DOHH2 (cell line): ENCODE data around the gene LCMT1.

Source experiments
- H3F3A ChIP-seq: fragments of 200-600 bp; sonication (generic), shearing (Covaris generic); 2 replicates; pipeline ENCODE4 v1.6.0; 2016; ENCODE audit warnings: antibody characterized with exemption, mild to moderate bottlenecking; ENCODE audit not compliant: control insufficient read depth, insufficient read depth
- H3K27ac ChIP-seq: fragments of 200-600 bp; sonication (generic); 2 replicates; pipeline ENCODE4 v1.5.1; 2014; ENCODE audit warnings: low read depth, mild to moderate bottlenecking, low read length, moderate library complexity
- H3K27me3 ChIP-seq: fragments of 200-600 bp; sonication (generic); 2 replicates; pipeline ENCODE4 v1.6.1; 2014; ENCODE audit warnings: mild to moderate bottlenecking, low read length, mixed read lengths; ENCODE audit not compliant: control insufficient read depth
- H3K36me3 ChIP-seq: fragments of 200-600 bp; sonication (generic); 2 replicates; pipeline ENCODE4 v1.6.1; 2014; ENCODE audit warnings: mild to moderate bottlenecking, low read length, moderate library complexity, mixed read lengths; ENCODE audit not compliant: control insufficient read depth
- H3K4me1 ChIP-seq: fragments of 200-600 bp; sonication (generic); 2 replicates; pipeline ENCODE4 v1.6.1; 2014; ENCODE audit warnings: mild to moderate bottlenecking, low read length, mixed read lengths; ENCODE audit not compliant: control insufficient read depth
- H3K4me2 ChIP-seq: fragments of 200-600 bp; sonication (generic); 2 replicates; pipeline ENCODE4 v1.6.0; 2014; ENCODE audit warnings: mild to moderate bottlenecking, low read length, moderate library complexity
- H3K4me3 ChIP-seq: fragments of 200-600 bp; sonication (generic); 2 replicates; pipeline ENCODE4 v1.5.1; 2014; ENCODE audit warnings: mild to moderate bottlenecking, low read length, mixed read lengths
- H3K79me2 ChIP-seq: fragments of 200-600 bp; sonication (generic); 2 replicates; pipeline ENCODE4 v1.6.1; 2014; ENCODE audit warnings: mild to moderate bottlenecking, low read length, mixed read lengths; ENCODE audit not compliant: control insufficient read depth
- H3K9me2 ChIP-seq: fragments of 200-600 bp; sonication (generic); replicated peaks from 2 replicates; pipeline ENCODE4 v1.6.1; 2014; ENCODE audit warnings: mild to moderate bottlenecking, low read length, mixed read lengths; ENCODE audit not compliant: control insufficient read depth
- H3K9me3 ChIP-seq: fragments of 200-600 bp; sonication (generic); 2 replicates; pipeline ENCODE4 v1.6.1; 2014; ENCODE audit warnings: antibody characterized with exemption, low read length, mixed read lengths; ENCODE audit not compliant: control insufficient read depth, insufficient read depth
- H4K20me1 ChIP-seq: fragments of 200-600 bp; sonication (generic); 2 replicates; pipeline ENCODE4 v1.6.0; 2014; ENCODE audit warnings: low read depth, mild to moderate bottlenecking, antibody characterized with exemption, low read length, moderate library complexity; ENCODE audit not compliant: control insufficient read depth, insufficient read depth
- CTCF ChIP-seq: fragments of 200-600 bp; sonication (generic); IDR thresholded peaks from one replicate; pipeline ENCODE4 v1.5.1; 2014; ENCODE audit warnings: antibody characterized with exemption, mild to moderate bottlenecking, low read depth, low read length; ENCODE audit not compliant: poor library complexity, severe bottlenecking
- EZH2phosphoT487 ChIP-seq: fragments of 200-600 bp; sonication (generic); IDR thresholded peaks from 2 replicates; pipeline ENCODE4 v1.6.1; 2017; ENCODE audit warnings: borderline replicate concordance, mild to moderate bottlenecking, antibody characterized with exemption, low read length, moderate library complexity, mixed read lengths

The LCMT1 gene

DNA sequence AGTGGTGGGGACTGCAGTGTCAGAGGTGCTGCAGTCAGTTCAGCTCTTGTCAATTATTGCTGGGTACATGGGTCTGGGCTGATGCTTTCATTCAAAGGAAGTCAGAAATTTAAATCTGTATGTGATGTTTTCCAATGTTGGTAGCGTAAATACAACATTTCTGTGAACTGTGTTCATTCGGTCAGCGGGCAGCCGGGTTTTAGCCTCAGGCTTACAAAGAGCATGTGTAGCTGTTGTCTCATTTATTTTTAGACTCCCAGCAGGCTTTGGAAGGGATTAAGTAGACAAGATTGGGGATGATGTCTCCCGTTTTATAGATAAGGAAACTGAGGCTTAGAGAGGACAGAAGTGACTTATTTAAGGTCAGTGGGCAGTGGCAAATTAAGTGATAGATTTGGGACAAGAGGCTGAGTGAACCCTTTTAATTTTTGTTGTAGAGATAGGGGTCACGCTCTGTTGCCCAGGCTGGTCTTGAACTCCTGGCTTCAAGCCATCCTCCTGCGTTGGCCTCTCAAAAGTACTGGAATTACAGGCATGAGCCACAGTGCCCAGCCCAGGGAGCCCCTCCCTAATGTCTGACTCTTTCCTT is 113.3 kb downstream of the LCMT1 start:
- H3K9me3 ChIP-seq: no peaks in the 10 kb centered on the region
- no peak overlapping the region for H3K4me3 ChIP-seq
- no peaks in the 10 kb centered on the region for H3K9me2 ChIP-seq
- H3F3A ChIP-seq: no peaks in the 10 kb centered on the region
- H3K4me2 ChIP-seq: no peak overlapping the region
- no peaks in the 10 kb centered on the region; the same call in 1 of the 2 replicates for H4K20me1 ChIP-seq
- H3K4me1 ChIP-seq: no peaks in the 10 kb centered on the region
- H3K36me3 ChIP-seq: no peaks in the 10 kb centered on the region
- no peak overlapping the region for H3K27ac ChIP-seq
- no peaks in the 10 kb centered on the region for H3K79me2 ChIP-seq
- no peaks in the 10 kb centered on the region for H3K27me3 ChIP-seq
- TF ChIP-seq EZH2phosphoT487 (no peak), CTCF (no peak)
